ENCODE measurements around the gene SCIN. TPM values are rescaled to one million over a fixed set of nuclear protein-coding genes. Genes with fewer than 3 reads are reported as not detected.
"Not testable (repeated sequence)": the region's sequence is repeated elsewhere in the genome, so short reads cannot be mapped to it uniquely, and the experiment has no call there.

The SCIN gene
- total and polyA plus RNA-seq, 2 of the 8 experiments (the other 6 are each of a cell fraction or from before 2014, with no cell fraction given) = 0.47 to 1.9 TPM

DNA sequence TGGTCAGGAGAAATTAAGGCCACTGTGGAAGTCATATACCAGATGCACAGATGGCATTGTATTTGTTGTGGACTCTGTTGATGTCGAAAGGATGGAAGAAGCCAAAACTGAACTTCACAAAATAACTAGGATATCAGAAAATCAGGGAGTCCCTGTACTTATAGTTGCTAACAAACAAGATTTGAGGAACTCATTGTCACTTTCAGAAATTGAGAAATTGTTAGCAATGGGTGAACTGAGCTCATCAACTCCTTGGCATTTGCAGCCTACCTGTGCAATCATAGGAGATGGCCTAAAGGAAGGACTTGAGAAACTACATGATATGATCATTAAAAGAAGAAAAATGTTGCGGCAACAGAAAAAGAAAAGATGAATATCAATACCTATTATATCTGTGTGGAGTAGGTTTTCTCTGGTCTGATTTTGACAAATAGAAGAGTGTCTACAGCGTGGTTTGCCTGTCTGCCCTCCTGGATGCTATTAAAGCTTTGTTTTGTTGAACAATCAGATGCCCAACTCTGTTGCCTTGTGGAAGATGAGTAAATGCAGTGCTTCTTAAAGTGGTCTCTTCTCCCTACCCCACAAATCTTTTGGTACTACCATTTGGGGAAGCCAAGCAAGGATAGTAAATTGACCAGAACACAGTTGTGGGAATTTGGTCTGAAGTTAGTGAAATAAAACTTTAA, 118.1 kb downstream of the SCIN start:
- not testable (repeated sequence) for H4K91ac ChIP-seq (replicated peaks; ENCODE audit: insufficient read length, low read length); H2AFZ ChIP-seq (ENCODE audit: low read length); H2BK120ac ChIP-seq (replicated peaks; ENCODE audit: low read depth, low read length); H3K18ac ChIP-seq (ENCODE audit: extremely low read depth, low read length); H2AK5ac ChIP-seq (ENCODE audit: low read depth, low read length); H3K27me3 ChIP-seq (replicated peaks in 1 of 4; ENCODE audit: control insufficient read depth in 3 of 4, extremely low read depth in 1 of 4, insufficient read depth in 3 of 4, low read length in 3 of 4); H4K5ac ChIP-seq (ENCODE audit: insufficient read length, low read depth, low read length); DNase-seq (ENCODE audit: low read depth in 1 of 2, low spot score in 2 of 2); H3K27ac ChIP-seq (ENCODE audit: low read depth, low read length); H3K23me2 ChIP-seq (ENCODE audit: low read depth, low read length); H2BK15ac ChIP-seq (ENCODE audit: low read length); H3K36me3 ChIP-seq (ENCODE audit: control insufficient read depth in 2 of 4, insufficient read depth in 4 of 4, low read length in 3 of 4); H3K56ac ChIP-seq (replicated peaks; ENCODE audit: insufficient read length, low read depth, low read length); H4K8ac ChIP-seq (ENCODE audit: extremely low read depth, insufficient read depth, low read length); FAIRE-seq; H3K23ac ChIP-seq (ENCODE audit: insufficient read length); H3K9me3 ChIP-seq (ENCODE audit: insufficient read depth in 2 of 2, low read depth in 1 of 2, low read length in 1 of 2); H2BK12ac ChIP-seq (ENCODE audit: low read depth, low read length); H2BK5ac ChIP-seq (ENCODE audit: low read depth, low read length); H3K14ac ChIP-seq (ENCODE audit: insufficient read length); H3K4ac ChIP-seq (replicated peaks; ENCODE audit: insufficient read length, low read depth, low read length); H3K79me1 ChIP-seq (ENCODE audit: low read depth, low read length); H3K9ac ChIP-seq (replicated peaks in 1 of 4; ENCODE audit: extremely low read depth in 1 of 4, low read depth in 3 of 4, low read length in 3 of 4); H4K20me1 ChIP-seq (replicated peaks in 1 of 2; ENCODE audit: control insufficient read depth in 1 of 2, insufficient read depth in 2 of 2, low read length in 2 of 2); H2BK20ac ChIP-seq (ENCODE audit: low read length); H3K4me1 ChIP-seq (replicated peaks in 1 of 4; ENCODE audit: control insufficient read depth in 3 of 4, insufficient read depth in 4 of 4, low read length in 3 of 4)
- ChIA-PET CTCF (ENCODE audit: partially characterized antibody) (interaction anchor here (1.1 to 10.0 kb wide), 11 partner anchors 8 to 463 kb away, joined by 3 to 82 read pairs (median 6); no protein-coding TSS in a partner anchor), POLR2A (ENCODE audit: partially characterized antibody) (interaction anchor here (2.7 kb wide), 1 partner anchor 8 kb away, joined by 10 read pairs; no protein-coding TSS in a partner anchor)
- Histone ChIP-seq H3K4me2 (ENCODE audit: insufficient read depth in 1 of 2, low read depth in 2 of 2, low read length in 2 of 2) (peak overlapping the region; percentile 49 to 60; a peak in 3 of 4 replicates), H3K4me3 (ENCODE audit: extremely low read depth in 1 of 4, insufficient read depth in 2 of 4, low read depth in 3 of 4, low read length in 4 of 4) (peak overlapping the region; percentile 4 to 84 (median 20); a peak in 5 of 8 replicates), H3K79me2 (ENCODE audit: control insufficient read depth in 1 of 2, insufficient read depth in 2 of 2, low read length in 2 of 2) (peaks cover 0 to 58% of the 10 kb centered on the region in 2 experiments; a peak in 3 of 4 replicates)
- 89% methylated on average over 2 of the region's 3 CpGs; no CpG with 5 or more reads in 1 of the 2 experiments for WGBS, 2 experiments (ENCODE audit: extremely low coverage in 1 of 2, insufficient coverage in 1 of 2, insufficient read length in 1 of 2, insufficient replicate concordance in 2 of 2, low coverage in 1 of 2, low lambda C conversion rate in 2 of 2, missing lambda C conversion rate in 1 of 2)
